Natural killer cell treated with Interleukin-12 subunit alpha and Interleukin-12 subunit beta and Interleukin-15 and Interleukin-18, amount 100 ng/mL, for 72 hours (primary cell): ENCODE measurements around the gene NUMB. TPM values are rescaled to one million over a fixed set of nuclear protein-coding genes. Genes with fewer than 3 reads are reported as not detected.

Experiments
- ATAC-seq, 2 donors: fragments of 150-1000 bp; cut with Tn5 transposase in 1 of 2; sonication (Bioruptor Pico), chemical (Tn5 transposase) in 1 of 2; 2 replicates each; pipeline ENCODE4 v1.10.0; 2021
- DNase-seq: peaks from one replicate; pipeline ENCODE4 v3.0.0; 2022; ENCODE audit warnings: low spot score
- H3K27ac Mint-ChIP-seq, 2 donors: 1 replicate in 1 of 2; 2 replicates in 1 of 2; pipeline ENCODE4 v1.8.0; 2022; ENCODE audit warnings: mixed read lengths in 2 of 2, mild to moderate bottlenecking in 1 of 2, moderate library complexity in 1 of 2
- H3K27me3 Mint-ChIP-seq, 2 donors: 1 replicate in 1 of 2; 2 replicates in 1 of 2; pipeline ENCODE4 v1.8.0; 2022; ENCODE audit warnings: mixed read lengths in 2 of 2
- H3K36me3 Mint-ChIP-seq: one replicate; pipeline ENCODE4 v1.8.0; 2022; ENCODE audit warnings: mixed read lengths
- H3K4me1 Mint-ChIP-seq, 2 donors: 1 replicate in 1 of 2; 2 replicates in 1 of 2; pipeline ENCODE4 v1.8.0; 2022; ENCODE audit warnings: low read depth in 2 of 2, mixed read lengths in 2 of 2, mild to moderate bottlenecking in 1 of 2
- H3K4me3 Mint-ChIP-seq: one replicate; pipeline ENCODE4 v1.8.0; 2022; ENCODE audit warnings: mixed read lengths
- H3K9me3 Mint-ChIP-seq: 2 replicates; pipeline ENCODE4 v1.8.0; 2022; ENCODE audit warnings: mixed read lengths
- total RNA-seq, 2 donors: library from RNA; stranded (reverse); gene quantifications; one replicate each; pipeline ENCODE4 v1.2.3, GENCODE V29; 2022

Gene NUMB
- total RNA-seq: 10 to 100 TPM; 77.1 to 88.7 TPM

DNA sequence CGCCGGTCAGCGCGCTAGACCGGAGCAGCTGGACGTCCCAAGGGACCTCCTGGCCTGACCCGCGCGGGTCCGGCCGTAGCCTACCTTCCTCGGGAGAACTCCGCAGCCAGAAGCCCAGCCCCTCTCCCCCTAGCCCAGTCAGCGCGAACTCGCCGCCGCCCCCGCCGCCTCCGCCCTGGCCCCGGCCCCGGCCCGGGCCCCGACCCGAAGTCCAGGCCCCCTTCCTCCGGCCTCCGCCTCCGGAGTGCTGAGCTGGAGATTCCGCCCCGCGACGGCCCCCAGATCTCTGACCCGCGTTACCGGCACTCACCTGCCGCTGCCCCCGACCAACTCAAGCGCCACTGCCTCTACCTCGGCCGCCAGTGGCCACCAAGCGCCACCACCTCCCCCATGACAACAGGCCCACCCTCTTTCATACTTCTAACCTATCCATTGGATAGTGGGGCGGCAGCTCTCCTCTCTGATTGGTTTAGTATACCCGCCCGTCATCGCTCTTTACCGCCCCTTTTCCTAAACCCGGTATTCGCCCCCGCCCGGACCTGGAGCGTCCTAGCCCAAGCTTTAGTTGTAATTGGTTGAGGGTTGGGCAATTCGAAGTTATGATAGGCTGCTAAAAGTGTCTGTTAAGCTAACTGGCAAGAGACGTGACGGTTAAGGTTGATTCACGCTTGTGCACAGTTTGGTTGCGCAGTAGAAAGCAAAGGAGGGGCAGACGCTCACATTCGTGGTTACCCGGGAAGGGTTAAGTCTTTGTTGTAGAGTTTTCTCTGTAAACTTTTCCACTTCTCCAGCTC, at the start of gene NUMB:
NUMB (minus strand) TSS at position 364 of the 794 bp plus-strand sequence. CDS start 102,795 bp downstream, outside the sequence.
- Mint-ChIP-seq H3K9me3 (no peaks in the 10 kb centered on the region), H3K27ac (peak within 1 kb of the TSS; percentile 87 to 97), H3K27me3 (peaks cover 0 to 2% of the 10 kb centered on the region in 2 donors), H3K4me3 (peak within 1 kb of the TSS; percentile 96), H3K36me3 (peaks cover 7% of the 10 kb centered on the region), H3K4me1 (peaks cover 51 to 59% of the 10 kb centered on the region in 2 donors)
- ATAC-seq (peak; percentile 97 to 98), DNase-seq (peak; percentile 98)

DNA sequence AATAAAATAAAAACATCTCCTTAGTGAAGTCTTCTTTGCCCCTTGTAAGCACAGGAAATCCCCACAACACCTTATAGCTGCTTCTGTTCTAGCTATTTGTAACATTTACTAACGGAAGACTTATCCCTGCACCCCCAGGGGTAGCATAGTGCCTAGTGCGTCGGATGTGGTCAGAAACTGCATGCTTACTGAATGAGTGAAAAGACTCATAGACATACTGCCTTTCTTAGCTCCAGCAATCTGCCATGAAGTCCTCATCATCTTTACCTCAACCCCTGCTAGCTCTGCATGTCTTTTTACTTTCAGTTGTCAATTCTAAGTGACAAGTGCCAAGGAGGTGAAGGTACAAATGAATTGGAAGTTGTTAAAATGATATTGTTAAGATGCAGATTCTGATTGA, 45.3 kb upstream of the NUMB start:
- no peak overlapping the region for H3K27ac Mint-ChIP-seq
- H3K4me1 Mint-ChIP-seq: peaks cover 3 to 4% of the 10 kb centered on the region in 2 donors
- peak overlapping the region; percentile 11 for H3K4me3 Mint-ChIP-seq
- peak in 1 of 2 donors; percentile 90 for ATAC-seq
- peaks cover 5% of the 10 kb centered on the region for H3K36me3 Mint-ChIP-seq
- DNase-seq: no peak
- no peaks in the 10 kb centered on the region for H3K9me3 Mint-ChIP-seq
- no peaks in the 10 kb centered on the region for H3K27me3 Mint-ChIP-seq

DNA sequence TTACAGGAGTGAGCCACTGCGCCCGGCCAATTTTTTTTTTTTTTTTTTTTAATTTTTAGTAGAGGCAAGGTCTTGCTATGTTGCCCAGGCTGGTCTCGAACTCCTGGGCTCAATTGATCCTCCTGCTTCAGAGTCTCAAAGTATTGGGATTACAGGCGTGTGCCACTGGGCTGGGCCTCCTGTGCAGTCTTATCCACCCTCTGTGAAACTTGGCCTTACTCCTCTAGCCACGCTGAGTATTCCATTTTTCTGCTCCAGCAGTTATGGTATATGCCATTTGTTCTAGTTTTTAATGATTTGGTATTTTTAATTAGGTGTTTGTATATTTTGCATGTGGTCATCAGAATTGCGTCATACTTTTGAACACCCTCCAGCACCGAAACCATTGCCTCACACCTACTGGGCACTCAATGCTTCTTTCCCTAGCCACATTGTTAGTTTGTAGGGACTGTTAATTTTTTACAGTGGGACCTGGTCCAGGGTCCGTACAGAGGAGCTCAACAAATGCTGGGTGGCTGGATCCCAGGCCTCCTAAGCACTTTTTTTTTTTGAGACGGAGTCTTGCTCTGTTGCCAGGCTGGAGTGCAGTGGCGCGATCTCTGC, 43.8 kb upstream of the NUMB start:
- peaks cover 5% of the 10 kb centered on the region for H3K36me3 Mint-ChIP-seq
- H3K27me3 Mint-ChIP-seq: no peaks in the 10 kb centered on the region
- no peaks in the 10 kb centered on the region for H3K9me3 Mint-ChIP-seq
- no peak overlapping the region for H3K27ac Mint-ChIP-seq
- DNase-seq: no peak
- ATAC-seq: no peak
- H3K4me1 Mint-ChIP-seq: peaks cover 3 to 4% of the 10 kb centered on the region in 2 donors
- H3K4me3 Mint-ChIP-seq: no peak overlapping the region

DNA sequence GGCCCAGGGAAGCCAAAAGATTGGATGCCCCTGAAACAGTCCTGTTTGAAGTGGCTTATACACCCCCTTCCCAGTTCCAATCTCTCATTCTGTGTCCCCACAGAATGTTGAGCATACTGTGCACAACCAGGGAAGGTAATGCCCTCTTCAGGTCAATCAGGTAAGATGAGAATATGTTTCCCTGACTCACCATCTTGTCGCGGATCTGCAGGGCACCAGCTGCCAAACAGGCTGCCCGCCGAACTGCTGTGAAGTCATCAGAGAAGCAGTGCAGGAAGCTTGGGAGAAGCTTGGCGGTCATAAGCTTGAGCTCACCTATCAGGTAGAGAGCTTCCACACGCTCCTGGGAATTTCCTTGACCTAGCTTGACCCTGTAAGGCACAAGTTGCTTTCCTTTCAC, 42.0 kb upstream of the NUMB start:
- peaks cover 5% of the 10 kb centered on the region for H3K36me3 Mint-ChIP-seq
- H3K4me1 Mint-ChIP-seq: peaks cover 4 to 8% of the 10 kb centered on the region in 2 donors
- DNase-seq (no peak), ATAC-seq (no peak)
- H3K27me3 Mint-ChIP-seq: no peaks in the 10 kb centered on the region
- no peak overlapping the region for H3K4me3 Mint-ChIP-seq
- no peak overlapping the region for H3K27ac Mint-ChIP-seq
- H3K9me3 Mint-ChIP-seq: no peaks in the 10 kb centered on the region

DNA sequence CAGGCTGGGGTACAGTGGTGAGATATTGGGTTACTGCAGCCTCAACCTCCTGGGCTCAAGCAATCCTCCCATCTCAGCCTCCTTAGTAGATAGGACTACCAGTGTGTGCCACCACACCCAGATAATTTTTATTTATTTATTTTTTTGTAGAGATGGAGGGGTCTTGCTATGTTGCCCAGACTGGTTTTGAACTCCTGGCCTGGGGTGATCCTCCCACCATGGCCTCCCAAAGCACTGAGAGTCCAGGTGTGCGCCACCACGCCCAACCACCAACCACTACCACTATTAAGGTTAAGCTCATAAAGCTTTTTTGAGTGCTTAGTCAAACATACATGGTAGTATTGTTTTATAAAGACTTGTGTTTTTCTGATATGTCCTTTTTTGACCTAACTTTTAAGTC, 36.2 kb upstream of the NUMB start:
- Mint-ChIP-seq H3K4me3 (no peak overlapping the region), H3K9me3 (no peaks in the 10 kb centered on the region), H3K27ac (no peak overlapping the region), H3K27me3 (peaks cover 0 to under 1% of the 10 kb centered on the region in 2 donors), H3K4me1 (peaks cover 25 to 29% of the 10 kb centered on the region in 2 donors), H3K36me3 (peaks cover 12% of the 10 kb centered on the region)
- DNase-seq (no peak), ATAC-seq (no peak)

DNA sequence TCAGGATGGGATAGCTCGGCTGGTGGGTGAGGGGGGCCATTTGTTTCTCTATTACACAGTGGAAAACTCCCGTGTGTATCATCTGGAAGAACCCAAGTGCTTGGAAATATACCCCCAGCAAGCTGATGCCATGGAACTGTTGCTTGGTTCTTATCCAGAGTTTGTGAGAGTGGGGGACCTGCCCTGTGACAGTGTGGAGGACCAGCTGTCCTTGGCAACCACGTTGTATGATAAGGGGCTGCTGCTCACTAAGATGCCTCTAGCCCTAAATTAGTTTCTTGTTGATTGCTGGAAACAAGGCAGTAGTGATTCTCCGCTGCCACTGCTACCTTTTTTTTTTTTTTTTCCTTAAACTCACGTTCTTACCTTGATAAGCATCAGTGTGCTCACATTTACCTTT, 34.3 kb upstream of the NUMB start:
- DNase-seq (no peak), ATAC-seq (no peak)
- H3K27me3 Mint-ChIP-seq: peaks cover 0 to 2% of the 10 kb centered on the region in 2 donors
- peaks cover 25 to 31% of the 10 kb centered on the region in 2 donors for H3K4me1 Mint-ChIP-seq
- H3K36me3 Mint-ChIP-seq: peaks cover 12% of the 10 kb centered on the region
- H3K4me3 Mint-ChIP-seq: peak overlapping the region; percentile 92
- H3K9me3 Mint-ChIP-seq: no peaks in the 10 kb centered on the region
- peak overlapping the region in 1 of 2 donors; percentile 49 for H3K27ac Mint-ChIP-seq

DNA sequence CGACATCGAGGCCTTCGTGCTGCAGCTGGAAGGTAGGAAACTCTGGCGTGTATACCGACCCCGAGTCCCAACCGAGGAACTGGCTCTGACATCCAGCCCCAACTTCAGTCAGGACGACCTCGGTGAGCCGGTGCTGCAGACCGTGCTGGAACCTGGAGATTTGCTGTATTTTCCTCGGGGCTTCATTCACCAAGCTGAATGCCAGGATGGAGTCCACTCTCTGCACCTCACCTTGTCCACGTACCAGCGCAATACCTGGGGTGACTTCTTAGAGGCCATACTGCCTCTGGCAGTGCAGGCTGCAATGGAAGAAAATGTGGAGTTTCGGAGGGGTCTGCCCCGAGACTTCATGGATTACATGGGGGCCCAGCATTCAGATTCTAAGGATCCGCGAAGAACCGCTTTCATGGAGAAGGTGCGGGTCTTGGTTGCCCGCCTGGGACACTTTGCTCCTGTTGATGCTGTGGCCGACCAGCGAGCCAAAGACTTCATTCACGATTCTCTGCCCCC, 33.8 kb upstream of the NUMB start:
- no peak for ATAC-seq
- peak overlapping the region; percentile 49 to 57 for H3K27ac Mint-ChIP-seq
- no peak for DNase-seq
- no peaks in the 10 kb centered on the region for H3K9me3 Mint-ChIP-seq
- peaks cover 0 to 2% of the 10 kb centered on the region in 2 donors for H3K27me3 Mint-ChIP-seq
- H3K4me3 Mint-ChIP-seq: peak overlapping the region; percentile 92
- peaks cover 25 to 31% of the 10 kb centered on the region in 2 donors for H3K4me1 Mint-ChIP-seq
- H3K36me3 Mint-ChIP-seq: peaks cover 12% of the 10 kb centered on the region

DNA sequence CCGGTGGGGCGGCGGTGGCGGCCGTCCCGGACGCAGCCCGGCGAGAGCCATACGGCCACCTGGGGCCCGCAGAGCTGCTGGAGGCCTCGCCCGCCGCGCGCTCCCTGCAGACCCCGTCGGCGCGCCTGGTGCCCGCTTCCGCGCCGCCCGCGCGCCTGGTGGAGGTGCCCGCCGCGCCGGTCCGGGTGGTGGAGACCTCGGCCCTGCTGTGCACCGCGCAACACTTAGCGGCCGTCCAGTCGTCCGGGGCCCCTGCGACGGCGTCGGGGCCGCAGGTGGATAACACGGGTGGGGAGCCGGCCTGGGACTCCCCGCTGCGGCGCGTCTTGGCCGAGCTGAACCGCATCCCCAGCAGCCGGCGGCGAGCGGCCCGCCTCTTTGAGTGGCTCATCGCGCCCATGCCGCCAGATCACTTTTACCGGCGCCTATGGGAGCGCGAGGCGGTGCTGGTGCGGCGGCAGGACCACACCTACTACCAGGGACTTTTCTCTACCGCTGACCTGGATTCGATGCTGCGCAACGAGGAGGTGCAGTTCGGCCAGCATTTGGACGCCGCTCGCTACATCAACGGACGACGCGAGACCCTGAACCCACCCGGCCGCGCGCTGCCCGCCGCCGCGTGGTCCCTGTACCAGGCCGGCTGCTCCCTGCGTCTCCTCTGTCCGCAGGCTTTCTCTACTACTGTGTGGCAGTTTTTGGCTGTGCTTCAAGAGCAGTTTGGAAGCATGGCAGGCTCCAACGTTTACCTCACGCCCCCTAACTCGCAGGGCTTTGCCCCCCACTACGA, 33.1 kb upstream of the NUMB start:
- no peaks in the 10 kb centered on the region for H3K9me3 Mint-ChIP-seq
- ATAC-seq: peak; percentile 88 to 89
- H3K4me1 Mint-ChIP-seq: peaks cover 25 to 31% of the 10 kb centered on the region in 2 donors

DNA sequence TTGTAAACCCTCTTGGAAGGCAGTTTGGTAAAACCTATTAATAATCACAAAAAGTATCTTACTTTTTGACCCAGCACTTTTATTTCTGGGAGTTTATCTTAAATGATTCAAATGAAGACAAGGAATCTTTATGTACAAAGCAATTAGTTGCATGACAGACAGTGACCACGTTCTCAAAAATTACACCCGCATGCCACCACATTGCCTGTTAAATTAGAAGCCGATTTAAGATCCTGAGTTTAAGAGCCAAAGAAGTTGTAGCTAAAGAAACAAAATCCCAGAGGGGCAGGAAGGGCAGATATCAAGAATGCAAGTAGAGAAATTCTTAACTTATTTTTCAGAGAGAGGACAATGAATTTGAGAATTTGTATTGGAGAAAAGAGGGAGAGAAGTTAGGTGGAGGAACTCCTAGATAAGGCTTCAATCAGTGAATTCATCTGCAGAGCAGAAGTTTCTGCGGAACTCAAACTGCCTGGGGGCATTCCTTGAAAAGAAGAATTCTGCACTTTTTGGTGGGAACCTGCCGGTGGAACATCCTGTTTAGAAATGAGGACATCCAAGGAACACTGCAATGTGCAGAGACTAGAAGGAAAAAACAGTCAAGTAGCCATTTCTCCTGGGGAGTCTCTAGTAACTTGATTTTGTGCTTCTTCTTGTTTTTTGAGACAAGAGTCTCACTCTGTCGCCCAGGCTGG, 31.3 kb upstream of the NUMB start:
- H3K36me3 Mint-ChIP-seq: peaks cover 7% of the 10 kb centered on the region
- DNase-seq: no peak
- H3K4me3 Mint-ChIP-seq: peak overlapping the region; percentile 61
- peaks cover 0 to 2% of the 10 kb centered on the region in 2 donors for H3K27me3 Mint-ChIP-seq
- ATAC-seq: no peak
- no peaks in the 10 kb centered on the region for H3K9me3 Mint-ChIP-seq
- peak overlapping the region; percentile 9 to 50 for H3K27ac Mint-ChIP-seq
- H3K4me1 Mint-ChIP-seq: peaks cover 22 to 25% of the 10 kb centered on the region in 2 donors

More for the DNA sequence above, 33.1 kb upstream of the NUMB start:
- DNase-seq: peak; percentile 87
- Mint-ChIP-seq H3K27me3 (peaks cover 0 to 2% of the 10 kb centered on the region in 2 donors), H3K36me3 (peaks cover 12% of the 10 kb centered on the region), H3K27ac (peak overlapping the region; percentile 74 to 92), H3K4me3 (peak overlapping the region; percentile 92)

DNA sequence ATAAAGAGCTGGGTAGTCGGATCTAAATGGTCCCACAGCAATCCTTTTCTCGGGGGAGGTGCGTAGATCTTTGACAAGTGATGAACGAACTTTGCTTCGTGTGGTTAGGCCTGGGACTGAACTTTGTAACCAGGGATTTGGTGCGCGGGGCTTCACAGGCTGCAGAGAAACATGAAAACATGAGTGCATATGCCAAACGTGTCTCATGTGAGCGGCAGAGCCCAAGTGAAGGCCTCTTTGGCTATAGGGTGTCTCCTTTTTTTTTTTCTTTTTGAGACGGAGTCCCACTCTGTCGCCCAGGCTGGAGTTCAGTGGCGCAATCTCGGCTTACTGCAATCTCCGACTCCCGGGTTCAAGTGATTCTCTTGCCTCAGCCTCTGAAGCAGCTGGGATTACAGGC, 20.3 kb upstream of the NUMB start:
- Mint-ChIP-seq H3K4me3 (no peak overlapping the region), H3K4me1 (no peaks in the 10 kb centered on the region), H3K36me3 (no peaks in the 10 kb centered on the region), H3K27me3 (no peaks in the 10 kb centered on the region), H3K27ac (no peak overlapping the region), H3K9me3 (no peaks in the 10 kb centered on the region)
- ATAC-seq: no peak
- DNase-seq: no peak

DNA sequence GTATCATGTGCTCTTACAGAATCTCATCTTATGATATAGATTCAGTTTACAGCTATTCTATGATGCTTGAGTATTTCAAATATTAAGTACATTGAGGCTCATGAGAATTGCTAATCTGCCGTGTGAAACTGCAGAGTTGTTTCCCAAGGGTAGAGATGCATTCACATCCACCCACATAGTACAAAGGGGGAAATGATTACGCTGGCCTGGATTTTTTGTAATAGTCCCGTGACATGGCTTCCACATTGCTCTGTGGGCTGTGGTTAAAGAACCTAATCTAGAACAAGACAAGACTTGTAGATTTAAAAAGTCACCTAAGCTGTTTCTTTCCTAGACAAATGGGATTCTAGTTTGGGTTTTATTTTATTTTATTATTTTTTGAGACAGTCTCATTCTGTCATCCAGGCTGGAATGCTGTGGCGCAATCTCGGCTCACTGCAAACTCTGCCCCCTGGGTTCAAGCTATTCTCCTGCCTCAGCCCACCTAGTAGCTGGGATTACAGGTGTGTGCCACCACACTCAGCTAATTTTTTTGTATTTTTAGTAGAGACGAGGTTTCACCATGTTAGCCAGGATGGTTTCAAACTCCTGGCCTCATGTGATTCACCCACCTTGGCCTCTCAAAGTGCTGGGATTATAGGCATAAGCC, 19.4 kb upstream of the NUMB start:
- Mint-ChIP-seq H3K9me3 (no peaks in the 10 kb centered on the region), H3K27me3 (no peaks in the 10 kb centered on the region), H3K4me1 (no peaks in the 10 kb centered on the region), H3K4me3 (no peak overlapping the region), H3K36me3 (no peaks in the 10 kb centered on the region), H3K27ac (no peak overlapping the region)
- ATAC-seq: no peak
- DNase-seq: no peak

DNA sequence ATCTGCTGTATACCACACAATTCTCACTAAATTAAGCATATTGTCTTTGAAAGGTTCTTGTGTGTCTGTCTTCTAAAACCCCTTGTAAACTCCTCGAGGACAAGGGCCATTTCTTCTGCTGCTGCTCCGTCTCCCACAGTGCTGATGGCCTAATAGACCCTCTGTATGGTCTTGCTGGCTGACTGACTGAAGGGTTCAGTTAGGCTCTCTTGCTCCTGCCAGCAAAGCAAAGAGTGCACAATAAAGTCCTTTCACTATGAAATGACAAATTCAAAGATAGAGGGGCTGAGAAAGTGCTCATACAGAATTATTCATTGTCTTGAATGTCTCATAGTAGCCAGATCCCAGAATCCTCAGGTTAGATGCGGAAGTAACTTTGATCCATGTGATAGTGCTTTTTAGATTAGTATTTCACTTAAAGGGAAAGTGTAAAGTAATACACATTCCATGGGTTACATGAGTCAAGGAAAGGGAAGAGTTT, 18.1 kb upstream of the NUMB start:
- Mint-ChIP-seq H3K36me3 (no peaks in the 10 kb centered on the region), H3K27me3 (no peaks in the 10 kb centered on the region), H3K4me3 (no peak overlapping the region), H3K4me1 (peaks cover 0 to 3% of the 10 kb centered on the region in 2 donors), H3K27ac (peak overlapping the region in 1 of 2 donors; percentile 11), H3K9me3 (no peaks in the 10 kb centered on the region)
- ATAC-seq (no peak), DNase-seq (no peak)
